WI38 (cell line): ENCODE measurements around the gene ZNF672.

Experiments used
- H3K4me3 ChIP-seq: 2 replicates; pipeline ENCODE4 v1.5.1; 2011; ENCODE audit warnings: low read depth, mild to moderate bottlenecking, control low read depth, low read length
- TF ChIP-seq, protein P1 (sequence below): IDR thresholded peaks from 2 replicates; pipeline ENCODE4 v1.5.1; 2012; ENCODE audit warnings: low read depth, mild to moderate bottlenecking, control low read depth, low read length

ZNF672 gene

GRCh38 chr1:248838357-248839167, 538 bp downstream of the ZNF672 start:
- TF ChIP-seq, protein P1, sequence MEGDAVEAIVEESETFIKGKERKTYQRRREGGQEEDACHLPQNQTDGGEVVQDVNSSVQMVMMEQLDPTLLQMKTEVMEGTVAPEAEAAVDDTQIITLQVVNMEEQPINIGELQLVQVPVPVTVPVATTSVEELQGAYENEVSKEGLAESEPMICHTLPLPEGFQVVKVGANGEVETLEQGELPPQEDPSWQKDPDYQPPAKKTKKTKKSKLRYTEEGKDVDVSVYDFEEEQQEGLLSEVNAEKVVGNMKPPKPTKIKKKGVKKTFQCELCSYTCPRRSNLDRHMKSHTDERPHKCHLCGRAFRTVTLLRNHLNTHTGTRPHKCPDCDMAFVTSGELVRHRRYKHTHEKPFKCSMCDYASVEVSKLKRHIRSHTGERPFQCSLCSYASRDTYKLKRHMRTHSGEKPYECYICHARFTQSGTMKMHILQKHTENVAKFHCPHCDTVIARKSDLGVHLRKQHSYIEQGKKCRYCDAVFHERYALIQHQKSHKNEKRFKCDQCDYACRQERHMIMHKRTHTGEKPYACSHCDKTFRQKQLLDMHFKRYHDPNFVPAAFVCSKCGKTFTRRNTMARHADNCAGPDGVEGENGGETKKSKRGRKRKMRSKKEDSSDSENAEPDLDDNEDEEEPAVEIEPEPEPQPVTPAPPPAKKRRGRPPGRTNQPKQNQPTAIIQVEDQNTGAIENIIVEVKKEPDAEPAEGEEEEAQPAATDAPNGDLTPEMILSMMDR, result no peak
- H3K4me3 ChIP-seq, result peak overlapping the region; percentile 79

DNA sequence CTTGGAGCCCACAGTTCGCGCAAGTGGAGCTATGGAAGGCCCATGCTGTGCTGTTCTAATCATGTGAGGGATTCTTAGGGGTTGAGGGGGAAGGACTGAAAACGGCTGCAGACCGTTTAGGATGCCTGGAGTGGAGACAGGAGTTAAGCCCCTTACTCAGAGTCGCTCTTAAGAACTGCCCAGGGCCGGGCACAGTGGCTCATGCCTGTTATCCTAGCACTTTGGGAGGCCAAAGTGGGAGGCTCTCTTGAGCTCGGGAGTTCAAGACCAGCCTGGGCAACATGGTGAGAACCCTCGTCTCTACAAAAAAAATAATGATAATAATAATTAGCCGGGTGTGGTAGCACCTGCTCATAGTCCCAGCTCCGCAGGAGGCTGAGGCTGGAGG, 1.1 kb downstream of the ZNF672 start:
- TF ChIP-seq, protein P1, result no peak
- peak overlapping the region; percentile 79 for H3K4me3 ChIP-seq

GRCh38 chr1:248840946-248841345, 2.9 kb downstream of the ZNF672 start:
- TF ChIP-seq, protein P1, result no peak
- no peak overlapping the region for H3K4me3 ChIP-seq

DNA sequence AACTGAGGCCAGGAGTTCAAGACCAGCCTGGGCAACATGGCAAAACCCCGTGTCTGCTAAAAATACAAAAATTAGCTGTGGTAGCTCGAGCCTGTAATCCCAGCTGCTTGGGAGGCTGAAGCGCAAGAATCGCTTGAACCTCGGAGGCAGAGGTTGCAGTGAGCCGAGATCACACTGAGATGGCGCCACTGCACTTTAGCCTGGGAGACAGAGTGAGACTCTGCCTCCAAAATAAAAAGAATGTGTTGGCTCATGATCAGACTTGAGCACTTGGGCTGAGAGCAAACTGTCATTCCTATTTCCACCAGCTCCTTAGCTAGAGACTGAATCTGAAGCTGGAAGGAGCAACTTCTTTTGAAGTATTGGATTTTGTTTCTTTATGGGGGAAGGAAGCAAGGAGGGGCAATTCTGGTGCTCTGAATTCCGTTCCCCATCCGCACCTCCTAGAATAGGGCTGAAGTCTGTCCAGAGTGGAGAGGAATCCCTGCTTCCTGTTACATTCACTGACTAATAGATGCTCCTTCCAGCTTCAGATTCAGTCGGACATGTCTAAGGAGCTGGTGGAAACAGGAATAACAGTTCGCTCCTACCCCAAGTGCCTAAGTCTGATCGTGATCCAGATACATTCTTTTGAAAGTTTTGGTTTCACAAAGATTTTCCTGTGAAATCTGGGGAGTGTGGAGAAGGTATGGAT, 3.8 kb downstream of the ZNF672 start:
- no peak overlapping the region for H3K4me3 ChIP-seq
- TF ChIP-seq, protein P1, result peak; percentile 42; the same call in 1 of the 2 replicates

- H3K4me3 ChIP-seq, result no peak overlapping the region
- TF ChIP-seq, protein P1, result no peak
Measured at GRCh38 chr1:248842781-248843331, 4.8 kb downstream of the ZNF672 start.

DNA sequence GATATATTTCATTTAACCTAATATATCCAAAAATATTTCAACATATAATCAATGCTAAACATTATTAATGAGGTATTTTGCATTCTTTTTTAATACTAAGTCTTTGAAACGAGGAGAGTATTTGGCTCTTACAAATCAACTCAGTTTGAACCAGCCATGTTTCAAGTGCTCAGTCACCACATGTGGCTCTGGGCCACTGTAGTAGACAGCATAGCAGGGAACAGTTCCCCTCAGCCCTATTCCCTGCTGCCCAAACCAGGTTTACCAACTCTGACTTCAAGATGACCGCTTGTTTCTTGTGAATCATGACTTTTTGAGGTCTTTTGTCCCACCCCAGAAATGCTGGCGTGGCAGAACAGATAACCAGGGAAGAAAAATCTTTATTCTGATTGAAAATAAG, 5.7 kb downstream of the ZNF672 start:
- no peak overlapping the region for H3K4me3 ChIP-seq
- TF ChIP-seq, protein P1, result no peak

DNA sequence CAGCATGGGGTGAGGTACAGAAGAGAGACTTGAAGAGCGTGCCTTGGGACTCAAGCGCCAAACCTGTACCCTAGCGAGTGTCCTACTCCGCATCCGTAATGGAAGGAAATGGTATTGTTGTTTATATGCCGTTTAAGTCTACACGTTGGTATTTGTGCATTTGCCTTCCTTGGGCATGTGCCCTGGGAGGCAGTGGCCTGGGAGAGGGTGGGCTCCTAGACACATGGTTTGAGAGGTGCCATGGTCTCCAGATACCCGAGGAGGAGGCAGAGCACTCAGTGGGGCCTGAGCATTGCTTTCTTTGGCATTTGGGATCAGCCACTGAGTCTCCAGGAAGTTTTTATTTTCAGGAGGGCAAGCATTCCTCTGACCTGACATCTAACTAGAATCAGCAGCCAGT, 6.5 kb downstream of the ZNF672 start:
- TF ChIP-seq, protein P1, result no peak
- no peak overlapping the region for H3K4me3 ChIP-seq
